ENCODE results near the gene PSTPIP2. TPM values are rescaled to one million over a fixed set of nuclear protein-coding genes. Genes with fewer than 3 reads are reported as not detected.
A peak's percentile ranks its signal among the peaks of the same experiment; 100 is the strongest.

Gene PSTPIP2
- total RNA-seq, 1 experiment from 2014 or later = 1.9 TPM

- TF ChIP-seq, protein P1, sequence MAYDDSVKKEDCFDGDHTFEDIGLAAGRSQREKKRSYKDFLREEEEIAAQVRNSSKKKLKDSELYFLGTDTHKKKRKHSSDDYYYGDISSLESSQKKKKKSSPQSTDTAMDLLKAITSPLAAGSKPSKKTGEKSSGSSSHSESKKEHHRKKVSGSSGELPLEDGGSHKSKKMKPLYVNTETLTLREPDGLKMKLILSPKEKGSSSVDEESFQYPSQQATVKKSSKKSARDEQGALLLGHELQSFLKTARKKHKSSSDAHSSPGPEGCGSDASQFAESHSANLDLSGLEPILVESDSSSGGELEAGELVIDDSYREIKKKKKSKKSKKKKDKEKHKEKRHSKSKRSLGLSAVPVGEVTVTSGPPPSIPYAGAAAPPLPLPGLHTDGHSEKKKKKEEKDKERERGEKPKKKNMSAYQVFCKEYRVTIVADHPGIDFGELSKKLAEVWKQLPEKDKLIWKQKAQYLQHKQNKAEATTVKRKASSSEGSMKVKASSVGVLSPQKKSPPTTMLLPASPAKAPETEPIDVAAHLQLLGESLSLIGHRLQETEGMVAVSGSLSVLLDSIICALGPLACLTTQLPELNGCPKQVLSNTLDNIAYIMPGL (CRISPR knock-in tag; IDR thresholded peaks at IDR 0.05) = no peak
- no peak for TF ChIP-seq MYBL2 (CRISPR knock-in tag; IDR thresholded peaks at IDR 0.05)
Measured at GRCh38 chr18:45976974-45977373, 95.1 kb downstream of the PSTPIP2 start (continued).

DNA sequence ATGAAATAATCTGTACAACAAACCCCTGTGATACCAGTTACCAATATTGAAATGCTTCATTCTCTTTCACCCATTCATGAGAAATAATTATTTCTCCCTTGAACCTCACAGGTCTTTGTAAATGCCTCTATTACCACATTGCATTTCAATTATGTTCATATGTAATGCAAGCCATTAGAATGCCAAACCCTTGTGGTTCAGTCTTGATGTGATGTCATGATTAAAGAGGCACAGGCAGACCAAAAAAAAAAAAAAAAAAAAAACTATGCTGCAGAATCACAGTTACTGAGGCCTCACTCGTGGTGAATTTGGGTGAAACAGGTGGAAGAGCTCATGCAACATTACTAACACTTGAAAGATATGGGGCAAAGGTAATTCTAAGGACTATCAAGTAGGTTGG, 95.5 kb downstream of the PSTPIP2 start:
- H3K36me3 Mint-ChIP-seq = no peaks in the 10 kb centered on the region
- CTCF ChIA-PET = interaction anchor here (3.6 kb wide), 1 partner anchor 97 kb away, joined by 34 read pairs; no protein-coding TSS in a partner anchor
- peaks cover 16% of the 10 kb centered on the region for H3K4me1 Mint-ChIP-seq
- DNase-seq (ENCODE audit: low spot score) (no peak), ATAC-seq (no peak)
- no peaks in the 10 kb centered on the region for H3K27me3 Mint-ChIP-seq (ENCODE audit: low read depth)
- H3K27ac Mint-ChIP-seq = no peak overlapping the region
- no peaks in the 10 kb centered on the region for H3K9me3 Mint-ChIP-seq
- POLR2A ChIA-PET = no interaction called here
- no peak overlapping the region for H3K4me3 Mint-ChIP-seq
- TF ChIP-seq, protein P2, sequence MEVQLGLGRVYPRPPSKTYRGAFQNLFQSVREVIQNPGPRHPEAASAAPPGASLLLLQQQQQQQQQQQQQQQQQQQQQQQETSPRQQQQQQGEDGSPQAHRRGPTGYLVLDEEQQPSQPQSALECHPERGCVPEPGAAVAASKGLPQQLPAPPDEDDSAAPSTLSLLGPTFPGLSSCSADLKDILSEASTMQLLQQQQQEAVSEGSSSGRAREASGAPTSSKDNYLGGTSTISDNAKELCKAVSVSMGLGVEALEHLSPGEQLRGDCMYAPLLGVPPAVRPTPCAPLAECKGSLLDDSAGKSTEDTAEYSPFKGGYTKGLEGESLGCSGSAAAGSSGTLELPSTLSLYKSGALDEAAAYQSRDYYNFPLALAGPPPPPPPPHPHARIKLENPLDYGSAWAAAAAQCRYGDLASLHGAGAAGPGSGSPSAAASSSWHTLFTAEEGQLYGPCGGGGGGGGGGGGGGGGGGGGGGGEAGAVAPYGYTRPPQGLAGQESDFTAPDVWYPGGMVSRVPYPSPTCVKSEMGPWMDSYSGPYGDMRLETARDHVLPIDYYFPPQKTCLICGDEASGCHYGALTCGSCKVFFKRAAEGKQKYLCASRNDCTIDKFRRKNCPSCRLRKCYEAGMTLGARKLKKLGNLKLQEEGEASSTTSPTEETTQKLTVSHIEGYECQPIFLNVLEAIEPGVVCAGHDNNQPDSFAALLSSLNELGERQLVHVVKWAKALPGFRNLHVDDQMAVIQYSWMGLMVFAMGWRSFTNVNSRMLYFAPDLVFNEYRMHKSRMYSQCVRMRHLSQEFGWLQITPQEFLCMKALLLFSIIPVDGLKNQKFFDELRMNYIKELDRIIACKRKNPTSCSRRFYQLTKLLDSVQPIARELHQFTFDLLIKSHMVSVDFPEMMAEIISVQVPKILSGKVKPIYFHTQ (CRISPR knock-in tag; IDR thresholded peaks at IDR 0.05) = no peak

DNA sequence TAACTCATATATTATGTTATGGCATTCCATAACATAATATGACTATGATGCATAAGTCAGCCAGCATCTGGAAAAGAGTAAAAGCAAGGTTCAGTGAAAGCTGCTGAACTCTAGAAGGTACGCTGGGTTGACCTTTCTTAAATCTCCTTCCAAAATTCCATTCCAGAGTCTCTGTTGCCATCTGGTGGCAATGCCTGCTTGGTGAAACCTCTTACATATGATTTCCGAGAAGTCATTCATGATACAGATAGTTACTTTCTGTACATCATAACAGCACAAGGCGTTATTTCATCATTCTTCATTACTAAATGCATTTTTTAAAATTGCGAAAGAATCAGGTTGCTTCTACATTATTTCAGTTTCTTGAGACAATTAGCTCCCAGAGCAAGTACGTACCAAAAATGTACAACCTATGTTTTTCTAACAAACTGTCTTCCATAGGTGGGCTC, 97.9 kb downstream of the PSTPIP2 start:
- ATAC-seq (peak; percentile 36), DNase-seq (ENCODE audit: low spot score) (peak; percentile 40)
- peaks cover 10% of the 10 kb centered on the region for H3K27me3 Mint-ChIP-seq (ENCODE audit: low read depth)
- ChIA-PET POLR2A (interaction anchor here (0.6 to 0.7 kb wide), 2 partner anchors 17 to 98 kb away, joined by 6 to 8 read pairs; no protein-coding TSS in a partner anchor), CTCF (interaction anchor here (0.7 to 3.6 kb wide), 4 partner anchors 64 to 138 kb away, joined by 3 to 34 read pairs (median 6); no protein-coding TSS in a partner anchor)
- H3K27ac Mint-ChIP-seq = no peak overlapping the region
- H3K36me3 Mint-ChIP-seq = no peaks in the 10 kb centered on the region
- peaks cover 15% of the 10 kb centered on the region for H3K4me1 Mint-ChIP-seq
- TF ChIP-seq CDX4 (CRISPR knock-in tag; IDR thresholded peaks at IDR 0.05; ENCODE audit: borderline replicate concordance) (no peak), ZNF281 (CRISPR knock-in tag; IDR thresholded peaks at IDR 0.05) (no peak), ZNF396 (CRISPR knock-in tag; IDR thresholded peaks at IDR 0.05; ENCODE audit: borderline replicate concordance) (no peak), EMX1 (CRISPR knock-in tag; IDR thresholded peaks at IDR 0.05) (no peak), ZNF121 (CRISPR knock-in tag; IDR thresholded peaks at IDR 0.05) (no peak), ZNF425 (CRISPR knock-in tag; conservative IDR thresholded peaks at IDR 0.05) (no peak), ZNF671 (CRISPR knock-in tag; IDR thresholded peaks at IDR 0.05) (no peak), MXD4 (CRISPR knock-in tag; IDR thresholded peaks at IDR 0.05; ENCODE audit: borderline replicate concordance) (no peak), CBFB (CRISPR knock-in tag; IDR thresholded peaks at IDR 0.05; ENCODE audit: low read depth) (no peak), GRHL2 (CRISPR knock-in tag; IDR thresholded peaks at IDR 0.05; ENCODE audit: insufficient replicate concordance, severe bottlenecking) (no peak)
- TF ChIP-seq, protein P3, sequence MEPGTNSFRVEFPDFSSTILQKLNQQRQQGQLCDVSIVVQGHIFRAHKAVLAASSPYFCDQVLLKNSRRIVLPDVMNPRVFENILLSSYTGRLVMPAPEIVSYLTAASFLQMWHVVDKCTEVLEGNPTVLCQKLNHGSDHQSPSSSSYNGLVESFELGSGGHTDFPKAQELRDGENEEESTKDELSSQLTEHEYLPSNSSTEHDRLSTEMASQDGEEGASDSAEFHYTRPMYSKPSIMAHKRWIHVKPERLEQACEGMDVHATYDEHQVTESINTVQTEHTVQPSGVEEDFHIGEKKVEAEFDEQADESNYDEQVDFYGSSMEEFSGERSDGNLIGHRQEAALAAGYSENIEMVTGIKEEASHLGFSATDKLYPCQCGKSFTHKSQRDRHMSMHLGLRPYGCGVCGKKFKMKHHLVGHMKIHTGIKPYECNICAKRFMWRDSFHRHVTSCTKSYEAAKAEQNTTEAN (CRISPR knock-in tag; IDR thresholded peaks at IDR 0.05) = no peak
- TF ChIP-seq, protein P4, sequence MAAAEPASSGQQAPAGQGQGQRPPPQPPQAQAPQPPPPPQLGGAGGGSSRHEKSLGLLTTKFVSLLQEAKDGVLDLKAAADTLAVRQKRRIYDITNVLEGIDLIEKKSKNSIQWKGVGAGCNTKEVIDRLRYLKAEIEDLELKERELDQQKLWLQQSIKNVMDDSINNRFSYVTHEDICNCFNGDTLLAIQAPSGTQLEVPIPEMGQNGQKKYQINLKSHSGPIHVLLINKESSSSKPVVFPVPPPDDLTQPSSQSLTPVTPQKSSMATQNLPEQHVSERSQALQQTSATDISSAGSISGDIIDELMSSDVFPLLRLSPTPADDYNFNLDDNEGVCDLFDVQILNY (CRISPR knock-in tag; IDR thresholded peaks at IDR 0.05) = no peak
- no peak overlapping the region for H3K4me3 Mint-ChIP-seq
- no peaks in the 10 kb centered on the region for H3K9me3 Mint-ChIP-seq
